Esophagus muscularis mucosa (tissue), 4 donors: ENCODE results near the gene USPL1. TPM values are rescaled to one million over a fixed set of nuclear protein-coding genes. Genes with fewer than 3 reads are reported as not detected.

Source experiments
- DNase-seq: peaks from one replicate; pipeline ENCODE4 v3.0.0-alpha.2; 2017; ENCODE audit errors: extremely low spot score
- H3K27ac ChIP-seq, 4 donors: fragments of 200-600 bp; sonication (generic); replicated peaks in 1 of 4; 1 replicate in 3 of 4; 2 replicates in 1 of 4; pipeline ENCODE4 v1.5.1; 2016 to 2019; ENCODE audit warnings: mild to moderate bottlenecking in 1 of 4
- H3K27me3 ChIP-seq, 4 donors: fragments of 200-600 bp; sonication (generic); one replicate each; pipeline versions ENCODE4 v1.5.1 to v1.6.0; 2016 to 2019
- H3K36me3 ChIP-seq, 4 donors: fragments of 200-600 bp; sonication (generic); one replicate each; pipeline ENCODE4 v1.5.1; 2016 to 2019
- H3K4me1 ChIP-seq, 4 donors: fragments of 200-600 bp; sonication (generic); one replicate each; pipeline ENCODE4 v1.5.1; 2016 to 2019
- H3K4me3 ChIP-seq, 4 donors: fragments of 200-600 bp; sonication (generic); 1 replicate in 2 of 4; 2 replicates in 2 of 4; pipeline ENCODE4 v1.5.1; 2016 to 2019; ENCODE audit warnings: mild to moderate bottlenecking in 4 of 4, moderate library complexity in 1 of 4
- H3K9me3 ChIP-seq, 4 donors: fragments of 200-600 bp; sonication (generic); 1 replicate in 3 of 4; 2 replicates in 1 of 4; pipeline ENCODE4 v1.5.1; 2016 to 2019
- EP300 ChIP-seq: sonication (generic); formaldehyde crosslinking; IDR thresholded peaks from one replicate; pipeline ENCODE4 v1.6.1; 2017; ENCODE audit warnings: antibody characterized with exemption
- POLR2A ChIP-seq: fragments of 450-650 bp; IDR thresholded peaks from one replicate; pipeline ENCODE4 v1.6.1; 2017; ENCODE audit warnings: antibody characterized with exemption, moderate library complexity, mild to moderate bottlenecking, low read depth
- POLR2AphosphoS5 ChIP-seq, 2 donors: sonication (generic); formaldehyde crosslinking; IDR thresholded peaks; one replicate each; pipeline ENCODE4 v1.6.1; 2017; ENCODE audit warnings: antibody characterized with exemption in 2 of 2
- WGBS: methylation state at CpG from one replicate; pipeline ENCODE4 v1.1.5; 2018; 5-methylcytosine and 5-hydroxymethylcytosine counted together
- intact Hi-C: fragments of 100-400 bp; cut with DNase I; formaldehyde crosslinking; loops from one replicate; pipeline ENCODE4 v1.15.1; 2023
- total RNA-seq, 4 donors: library from RNA; depleted of rRNA; stranded (reverse); fragments of >200 nt; gene quantifications; one replicate each; pipeline versions ENCODE4 v1.1.0 to v1.2.1, GENCODE V29; 2016
- TF ChIP-seq, protein P1 (sequence below), 3 experiments: fragments of 200-600 bp in 2 of 3; fragments of 450-650 bp in 1 of 3; sonication (generic) in 2 of 3; IDR thresholded peaks; one replicate each; pipeline ENCODE4 v1.5.1; 2017 to 2019; ENCODE audit warnings: antibody characterized with exemption in 3 of 3, mild to moderate bottlenecking in 2 of 3, moderate library complexity in 1 of 3

USPL1 gene
- total RNA-seq, 4 donors from 2014 or later: 13.2 to 21.6 (median 19.4) TPM

DNA sequence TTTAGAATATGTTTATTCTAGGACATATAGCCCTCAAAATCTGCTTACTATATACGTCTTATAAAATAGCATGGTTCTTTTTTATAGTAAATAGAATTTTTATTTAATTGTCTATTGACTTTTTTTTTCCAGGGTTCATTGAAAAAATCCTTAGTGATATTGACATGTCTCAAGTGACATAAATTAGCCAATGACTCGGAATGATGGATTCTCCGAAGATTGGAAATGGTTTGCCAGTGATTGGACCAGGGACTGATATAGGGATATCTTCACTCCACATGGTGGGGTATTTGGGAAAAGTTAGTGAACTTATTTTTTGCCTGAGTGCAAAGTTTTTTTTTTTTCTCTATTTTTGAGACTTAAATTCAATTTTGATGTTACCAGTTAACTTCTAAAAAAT is 3.2 kb downstream of the USPL1 start:
- 73% methylated on average over 3 of the region's 3 CpGs for WGBS
- peaks cover 11 to 43% (median 31%) of the 10 kb centered on the region in 4 donors for H3K4me1 ChIP-seq
- H3K27ac ChIP-seq: no peak overlapping the region
- H3K27me3 ChIP-seq: no peaks in the 10 kb centered on the region
- H3K4me3 ChIP-seq: no peak overlapping the region
- peaks cover 5 to 26% (median 19%) of the 10 kb centered on the region in 4 donors for H3K36me3 ChIP-seq
- TF ChIP-seq EP300 (no peak), POLR2A (no peak), POLR2AphosphoS5 (IDR thresholded peaks at IDR 0.05) (no peak)
- TF ChIP-seq, protein P1, sequence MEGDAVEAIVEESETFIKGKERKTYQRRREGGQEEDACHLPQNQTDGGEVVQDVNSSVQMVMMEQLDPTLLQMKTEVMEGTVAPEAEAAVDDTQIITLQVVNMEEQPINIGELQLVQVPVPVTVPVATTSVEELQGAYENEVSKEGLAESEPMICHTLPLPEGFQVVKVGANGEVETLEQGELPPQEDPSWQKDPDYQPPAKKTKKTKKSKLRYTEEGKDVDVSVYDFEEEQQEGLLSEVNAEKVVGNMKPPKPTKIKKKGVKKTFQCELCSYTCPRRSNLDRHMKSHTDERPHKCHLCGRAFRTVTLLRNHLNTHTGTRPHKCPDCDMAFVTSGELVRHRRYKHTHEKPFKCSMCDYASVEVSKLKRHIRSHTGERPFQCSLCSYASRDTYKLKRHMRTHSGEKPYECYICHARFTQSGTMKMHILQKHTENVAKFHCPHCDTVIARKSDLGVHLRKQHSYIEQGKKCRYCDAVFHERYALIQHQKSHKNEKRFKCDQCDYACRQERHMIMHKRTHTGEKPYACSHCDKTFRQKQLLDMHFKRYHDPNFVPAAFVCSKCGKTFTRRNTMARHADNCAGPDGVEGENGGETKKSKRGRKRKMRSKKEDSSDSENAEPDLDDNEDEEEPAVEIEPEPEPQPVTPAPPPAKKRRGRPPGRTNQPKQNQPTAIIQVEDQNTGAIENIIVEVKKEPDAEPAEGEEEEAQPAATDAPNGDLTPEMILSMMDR (IDR thresholded peaks at IDR 0.05): no peak
- no peaks in the 10 kb centered on the region for H3K9me3 ChIP-seq
- intact Hi-C loops: loop anchor here (5.0 kb wide), 2 partner anchors 51 to 246 kb away; no protein-coding TSS in a partner anchor
- no peak for DNase-seq

DNA sequence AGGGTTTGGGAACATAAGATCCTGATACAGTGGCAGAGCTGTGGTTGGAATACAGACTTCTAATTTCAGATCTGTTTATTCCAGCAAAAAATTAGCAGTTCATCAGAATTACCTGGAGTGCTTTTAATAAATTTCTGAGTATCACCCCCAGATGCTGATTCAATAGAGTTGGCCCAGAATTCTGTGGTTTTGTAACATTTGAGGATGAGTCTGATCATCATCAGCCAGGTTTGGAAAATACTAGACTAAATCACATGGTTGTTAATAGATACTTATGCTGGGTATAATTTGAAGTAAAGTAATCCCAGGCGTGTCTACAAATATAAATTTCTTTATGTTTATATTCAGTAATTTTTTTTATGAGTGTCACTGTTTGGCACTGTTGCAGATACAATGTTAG is 4.8 kb downstream of the USPL1 start:
- no peak overlapping the region for H3K4me3 ChIP-seq
- TF ChIP-seq POLR2AphosphoS5 (IDR thresholded peaks at IDR 0.05) (no peak), EP300 (no peak), POLR2A (no peak)
- TF ChIP-seq, protein P1 (IDR thresholded peaks at IDR 0.05): no peak
- no peaks in the 10 kb centered on the region for H3K27me3 ChIP-seq
- DNase-seq: no peak
- no peak overlapping the region for H3K27ac ChIP-seq
- H3K9me3 ChIP-seq: no peaks in the 10 kb centered on the region
- peaks cover 11 to 43% (median 34%) of the 10 kb centered on the region in 4 donors for H3K4me1 ChIP-seq
- peaks cover 5 to 28% (median 20%) of the 10 kb centered on the region in 4 donors for H3K36me3 ChIP-seq
- WGBS: 68% methylated on average over 1 of the region's 1 CpG
- intact Hi-C loops: loop anchor here (5.0 kb wide), 2 partner anchors 50 to 245 kb away; no protein-coding TSS in a partner anchor

GRCh38 chr13:30623392-30623791 is 5.7 kb downstream of the USPL1 start:
- H3K9me3 ChIP-seq: no peaks in the 10 kb centered on the region
- no peak for DNase-seq
- TF ChIP-seq POLR2AphosphoS5 (IDR thresholded peaks at IDR 0.05) (no peak), EP300 (no peak), POLR2A (no peak)
- H3K27ac ChIP-seq: no peak overlapping the region
- no peak overlapping the region for H3K4me3 ChIP-seq
- intact Hi-C loops: loop anchor here (5.0 kb wide), 2 partner anchors 49 to 244 kb away; no protein-coding TSS in a partner anchor
- H3K36me3 ChIP-seq: peaks cover 5 to 37% (median 24%) of the 10 kb centered on the region in 4 donors
- no peaks in the 10 kb centered on the region for H3K27me3 ChIP-seq
- WGBS: 67% methylated on average over 5 of the region's 5 CpGs
- peaks cover 11 to 41% (median 34%) of the 10 kb centered on the region in 4 donors for H3K4me1 ChIP-seq

- Histone ChIP-seq H3K36me3 (peaks cover 5 to 49% (median 30%) of the 10 kb centered on the region in 4 donors), H3K27ac (no peak overlapping the region), H3K9me3 (no peaks in the 10 kb centered on the region), H3K27me3 (no peaks in the 10 kb centered on the region), H3K4me1 (peaks cover 9 to 33% (median 24%) of the 10 kb centered on the region in 4 donors), H3K4me3 (no peak overlapping the region)
- intact Hi-C loops: loop anchor here (5.0 kb wide), 2 partner anchors 48 to 243 kb away; no protein-coding TSS in a partner anchor
- 87% methylated on average over 1 of the region's 1 CpG for WGBS
- TF ChIP-seq, protein P1 (IDR thresholded peaks at IDR 0.05): no peak
- TF ChIP-seq POLR2A: no peak
- no peak for TF ChIP-seq EP300
- TF ChIP-seq POLR2AphosphoS5 (IDR thresholded peaks at IDR 0.05): no peak
- no peak for DNase-seq
Measured at GRCh38 chr13:30624630-30625029, 6.9 kb downstream of the USPL1 start.

GRCh38 chr13:30629527-30629926 is 11.8 kb downstream of the USPL1 start:
- Histone ChIP-seq H3K36me3 (peaks cover 15 to 63% (median 41%) of the 10 kb centered on the region in 4 donors), H3K4me3 (no peak overlapping the region), H3K4me1 (peaks cover 5 to 7% (median 6%) of the 10 kb centered on the region in 4 donors), H3K9me3 (no peaks in the 10 kb centered on the region), H3K27me3 (no peaks in the 10 kb centered on the region), H3K27ac (no peak overlapping the region)
- no peak for DNase-seq
- TF ChIP-seq EP300 (no peak), POLR2AphosphoS5 (IDR thresholded peaks at IDR 0.05) (no peak), POLR2A (no peak)
- TF ChIP-seq, protein P1 (IDR thresholded peaks at IDR 0.05): no peak
- intact Hi-C loops: no loop called here
